HUDEP-2 (cell line): ENCODE measurements around the gene KCNIP1.

Experiments
- DNase-seq, 76 experiments: peaks; one replicate each; lab custom pipeline; 2025; ENCODE audit not compliant: unreplicated experiment in 76 of 76; lab: John Stamatoyannopoulos, UW

KCNIP1 gene

GRCh38 chr5:170482511-170482910, 21.3 kb upstream of the KCNIP1 start:
- no peak for DNase-seq

- no peak for DNase-seq
Measured at GRCh38 chr5:170483701-170484458, 19.9 kb upstream of the KCNIP1 start.

- no peak for DNase-seq
Measured at GRCh38 chr5:170484459-170484831, 19.4 kb upstream of the KCNIP1 start.

GRCh38 chr5:170484847-170485615, 18.8 kb upstream of the KCNIP1 start:
- DNase-seq, result no peak

GRCh38 chr5:170485616-170485911, 18.3 kb upstream of the KCNIP1 start:
- DNase-seq, result no peak

- DNase-seq, result no peak
Measured at GRCh38 chr5:170486371-170486770, 17.4 kb upstream of the KCNIP1 start.

- DNase-seq, result no peak
Measured at GRCh38 chr5:170488570-170488969, 15.2 kb upstream of the KCNIP1 start.

GRCh38 chr5:170489199-170489598, 14.6 kb upstream of the KCNIP1 start:
- no peak for DNase-seq

GRCh38 chr5:170490381-170490780, 13.4 kb upstream of the KCNIP1 start:
- no peak for DNase-seq

- no peak for DNase-seq
Measured at GRCh38 chr5:170491479-170491878, 12.3 kb upstream of the KCNIP1 start.

GRCh38 chr5:170493028-170493820, 10.6 kb upstream of the KCNIP1 start:
- no peak for DNase-seq

GRCh38 chr5:170494041-170494440, 9.8 kb upstream of the KCNIP1 start:
- DNase-seq, result no peak

GRCh38 chr5:170495825-170496661, 7.8 kb upstream of the KCNIP1 start:
- DNase-seq, result no peak

- no peak for DNase-seq
Measured at GRCh38 chr5:170496662-170497028, 7.2 kb upstream of the KCNIP1 start.

GRCh38 chr5:170497311-170498038, 6.3 kb upstream of the KCNIP1 start:
- DNase-seq, result no peak

GRCh38 chr5:170498811-170499351, 4.9 kb upstream of the KCNIP1 start:
- no peak for DNase-seq

- DNase-seq, result no peak
Measured at GRCh38 chr5:170499621-170500020, 4.2 kb upstream of the KCNIP1 start.

- DNase-seq, result no peak
Measured at GRCh38 chr5:170501361-170501760, 2.5 kb upstream of the KCNIP1 start.

GRCh38 chr5:170501931-170502330, 1.9 kb upstream of the KCNIP1 start:
- no peak for DNase-seq
